IPS DF 6.9 (cell line): ENCODE results near the gene SRSF4.
A peak's percentile ranks its signal among the peaks of the same experiment; 100 is the strongest.
"Not testable (repeated sequence)": the region's sequence is repeated elsewhere in the genome, so short reads cannot be mapped to it uniquely, and the experiment has no call there.

Source experiments
- DNase-seq: peaks from one replicate; pipeline ENCODE4 v3.0.0-alpha.2; 2013; ENCODE audit warnings: low read depth, low spot score
- H3K27ac ChIP-seq: one replicate; pipeline ENCODE4 v1.5.1; 2013; ENCODE audit warnings: low read length, control low read depth
- H3K27me3 ChIP-seq: 2 replicates; pipeline ENCODE4 v1.6.1; 2013; ENCODE audit warnings: mild to moderate bottlenecking, low read length; ENCODE audit not compliant: control insufficient read depth, insufficient read depth
- H3K36me3 ChIP-seq: 2 replicates; pipeline ENCODE4 v1.6.1; 2013; ENCODE audit warnings: low read length; ENCODE audit not compliant: control insufficient read depth, insufficient read depth
- H3K4me1 ChIP-seq: 2 replicates; pipeline ENCODE4 v1.6.1; 2013; ENCODE audit warnings: low read length; ENCODE audit not compliant: control insufficient read depth, insufficient read depth
- H3K4me3 ChIP-seq: 2 replicates; pipeline ENCODE4 v1.5.1; 2013; ENCODE audit warnings: mild to moderate bottlenecking, low read length
- H3K9me3 ChIP-seq: 2 replicates; pipeline ENCODE4 v1.6.1; 2013; ENCODE audit warnings: low read length, inconsistent platforms; ENCODE audit not compliant: control insufficient read depth, insufficient read depth
- WGBS: extraction: QIAGEN DNeasy Blood & Tissue Kit; methylation state at CpG from one replicate; pipeline ENCODE4 v1.1.7; 2013; ENCODE audit warnings: mixed read lengths, missing lambda C conversion rate; ENCODE audit not compliant: insufficient read length, insufficient coverage; 5-methylcytosine and 5-hydroxymethylcytosine counted together

The SRSF4 gene

DNA sequence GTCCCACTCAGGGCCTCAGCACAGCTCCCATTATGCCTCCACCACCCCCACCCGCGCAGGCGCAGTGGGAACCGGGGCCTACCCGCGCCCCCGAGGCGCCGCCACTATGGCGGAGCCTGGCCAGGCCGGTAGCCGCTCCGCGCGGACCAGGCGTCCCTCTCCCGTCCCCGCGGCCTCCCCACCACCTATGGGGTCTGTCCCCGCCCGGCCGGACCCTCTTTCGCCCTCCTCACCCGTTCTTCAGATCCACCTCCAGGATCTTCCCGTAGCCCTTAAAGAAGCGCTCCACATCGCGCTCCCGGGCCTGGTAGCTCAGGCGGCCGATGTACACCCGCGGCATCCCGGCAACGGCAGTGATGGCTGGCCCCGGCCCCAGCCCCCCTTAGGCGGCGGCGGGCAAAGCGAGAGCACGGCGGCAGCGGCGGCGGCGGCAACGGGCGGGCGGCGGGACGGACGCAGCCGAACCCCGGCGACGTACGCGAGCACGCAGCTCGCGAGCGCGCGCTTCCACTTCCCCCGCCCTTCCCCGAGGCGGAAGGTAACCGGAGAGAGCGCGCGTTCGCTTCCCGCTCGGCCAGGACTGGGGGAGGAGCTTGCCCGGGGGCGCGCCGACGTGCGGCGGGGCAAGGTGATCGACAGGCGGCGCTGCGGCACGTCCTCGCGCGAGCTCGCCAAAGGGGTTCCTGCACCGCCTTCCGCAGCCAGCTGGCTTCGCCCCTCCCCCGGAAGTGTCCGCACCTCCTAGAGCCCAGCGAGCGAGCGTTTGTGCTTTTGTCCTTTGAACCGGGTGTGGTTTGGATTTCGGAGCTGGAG is at the start of gene SRSF4:
TSS of gene SRSF4 (minus strand) at position 488 of the 813 bp plus-strand sequence. CDS start at position 340, 148 bp downstream.
- peak; percentile 96 for DNase-seq
- H3K4me1 ChIP-seq, result no peaks in the 10 kb centered on the region; the same call in 1 of the 2 replicates
- H3K36me3 ChIP-seq, result no peaks in the 10 kb centered on the region
- no CpG with 5 or more reads among the region's 100 CpGs for WGBS
- peak within 1 kb of the TSS; percentile 91 for H3K4me3 ChIP-seq
- no peak within 1 kb of the TSS for H3K27ac ChIP-seq
- H3K27me3 ChIP-seq, result no peaks in the 10 kb centered on the region
- no peaks in the 10 kb centered on the region for H3K9me3 ChIP-seq

- peak; percentile 85 for DNase-seq
- H3K9me3 ChIP-seq, result no peaks in the 10 kb centered on the region
- no peaks in the 10 kb centered on the region for H3K27me3 ChIP-seq
- WGBS, result no CpG with 5 or more reads among the region's 52 CpGs
- H3K36me3 ChIP-seq, result no peaks in the 10 kb centered on the region
- H3K4me3 ChIP-seq, result peak within 1 kb of the TSS; percentile 69
- H3K4me1 ChIP-seq, result no peaks in the 10 kb centered on the region
- H3K27ac ChIP-seq, result no peak within 1 kb of the TSS
Observed at GRCh38 chr1:29230553-29231378, 49.1 kb upstream of the SRSF4 start, which contains the start of gene MECR. TSS of gene MECR (minus strand) at chr1:29230934. CDS start at chr1:29230906, 28 bp downstream.

GRCh38 chr1:29230204-29230552 is 48.5 kb upstream of the SRSF4 start:
- no peaks in the 10 kb centered on the region for H3K36me3 ChIP-seq
- H3K27me3 ChIP-seq, result no peaks in the 10 kb centered on the region
- H3K4me1 ChIP-seq, result no peaks in the 10 kb centered on the region
- no CpG with 5 or more reads among the region's 4 CpGs for WGBS
- no peak overlapping the region for H3K27ac ChIP-seq
- H3K4me3 ChIP-seq, result peak overlapping the region; percentile 69; the same call in 1 of the 2 replicates
- no peak for DNase-seq
- H3K9me3 ChIP-seq, result no peaks in the 10 kb centered on the region

DNA sequence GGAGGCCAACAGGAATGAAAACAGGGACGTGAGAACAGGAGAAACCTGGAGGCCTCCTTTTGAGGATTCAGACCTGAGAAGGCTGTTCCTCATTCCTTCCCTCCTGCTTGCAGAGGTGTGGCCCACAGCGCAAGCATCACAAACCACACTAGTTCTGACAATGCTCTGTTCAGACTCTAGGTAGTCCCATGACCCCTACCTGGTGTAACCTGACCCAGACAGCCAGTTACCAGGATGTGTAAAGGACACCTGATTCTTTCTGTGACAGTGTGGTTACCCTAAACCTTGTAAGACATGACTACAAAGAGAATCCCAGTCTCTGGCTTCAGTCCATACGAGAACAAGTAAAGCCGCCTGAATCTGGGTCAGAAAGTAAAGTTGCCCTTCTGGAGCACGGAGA is 45.8 kb upstream of the SRSF4 start:
- no peak for DNase-seq
- Histone ChIP-seq H3K27ac (no peak overlapping the region), H3K9me3 (no peaks in the 10 kb centered on the region), H3K27me3 (no peaks in the 10 kb centered on the region), H3K4me3 (no peak overlapping the region), H3K36me3 (no peaks in the 10 kb centered on the region), H3K4me1 (no peaks in the 10 kb centered on the region)
- WGBS, result no CpG with 5 or more reads among the region's 5 CpGs

- no peak for DNase-seq
- no peaks in the 10 kb centered on the region for H3K9me3 ChIP-seq
- H3K36me3 ChIP-seq, result no peaks in the 10 kb centered on the region
- no peaks in the 10 kb centered on the region for H3K27me3 ChIP-seq
- no peaks in the 10 kb centered on the region for H3K4me1 ChIP-seq
- WGBS, result no CpG with 5 or more reads among the region's 4 CpGs
- no peak overlapping the region for H3K27ac ChIP-seq
- H3K4me3 ChIP-seq, result no peak overlapping the region
Observed at GRCh38 chr1:29225361-29225760, 43.7 kb upstream of the SRSF4 start.

GRCh38 chr1:29224356-29224837 is 42.7 kb upstream of the SRSF4 start:
- no peaks in the 10 kb centered on the region for H3K36me3 ChIP-seq
- H3K4me1 ChIP-seq, result no peaks in the 10 kb centered on the region
- no CpG with 5 or more reads among the region's 5 CpGs for WGBS
- no peak overlapping the region for H3K27ac ChIP-seq
- no peak for DNase-seq
- no peaks in the 10 kb centered on the region for H3K27me3 ChIP-seq
- no peaks in the 10 kb centered on the region for H3K9me3 ChIP-seq
- no peak overlapping the region for H3K4me3 ChIP-seq

DNA sequence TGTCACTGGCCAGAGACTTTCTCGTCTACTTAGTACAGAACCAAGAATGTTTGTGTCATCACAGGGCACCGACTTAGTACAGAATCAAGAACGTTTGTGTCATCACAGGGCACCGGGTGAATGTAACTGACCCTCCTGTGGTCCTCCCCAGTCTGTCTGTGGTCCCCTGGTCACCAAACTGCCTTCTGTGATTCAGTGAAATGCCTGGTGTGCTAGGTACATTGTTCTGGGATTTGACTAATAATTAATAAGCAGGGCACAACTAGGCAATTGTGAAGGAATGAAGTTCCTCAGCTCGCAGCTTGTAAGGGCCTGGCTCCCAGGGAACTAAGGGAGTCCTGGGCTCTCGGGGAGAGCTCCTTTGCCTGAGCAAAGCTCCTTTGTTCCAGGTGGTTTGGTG is 41.8 kb upstream of the SRSF4 start:
- Histone ChIP-seq H3K9me3 (no peaks in the 10 kb centered on the region), H3K4me1 (no peaks in the 10 kb centered on the region), H3K4me3 (no peak overlapping the region), H3K27me3 (no peaks in the 10 kb centered on the region), H3K36me3 (no peaks in the 10 kb centered on the region), H3K27ac (no peak overlapping the region)
- DNase-seq, result no peak
- WGBS, result no CpG with 5 or more reads among the region's 6 CpGs

- no peaks in the 10 kb centered on the region for H3K4me1 ChIP-seq
- no peaks in the 10 kb centered on the region for H3K9me3 ChIP-seq
- no peak for DNase-seq
- H3K27ac ChIP-seq, result no peak overlapping the region
- H3K27me3 ChIP-seq, result no peaks in the 10 kb centered on the region
- no peak overlapping the region for H3K4me3 ChIP-seq
- no CpG with 5 or more reads among the region's 1 CpG for WGBS
- no peaks in the 10 kb centered on the region for H3K36me3 ChIP-seq
Observed at GRCh38 chr1:29222686-29223085, 41.0 kb upstream of the SRSF4 start.

DNA sequence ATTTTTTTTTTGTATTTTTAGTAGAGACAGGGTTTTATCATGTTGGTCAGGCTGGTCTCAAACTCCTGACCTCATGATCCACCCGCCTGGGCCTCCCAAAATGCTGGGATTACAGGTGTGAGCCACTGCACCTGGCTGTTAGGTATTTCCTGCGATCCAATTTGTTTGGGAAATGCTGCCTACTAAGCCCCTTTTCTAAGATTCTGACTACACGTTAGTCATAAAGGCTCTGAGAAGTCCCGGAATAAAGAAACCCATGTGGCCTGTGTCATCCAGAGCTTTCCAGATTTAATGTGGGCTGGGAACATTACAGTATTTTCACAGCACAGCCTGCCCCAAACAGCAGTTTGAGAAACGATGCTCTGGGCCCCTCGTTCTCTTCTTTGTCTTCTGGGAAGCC is 40.6 kb upstream of the SRSF4 start:
- H3K27me3 ChIP-seq, H3K4me3 ChIP-seq, H3K4me1 ChIP-seq, H3K36me3 ChIP-seq, H3K27ac ChIP-seq, DNase-seq, H3K9me3 ChIP-seq: not testable (repeated sequence)
- WGBS, result no CpG with 5 or more reads among the region's 6 CpGs

GRCh38 chr1:29221296-29221695 is 39.6 kb upstream of the SRSF4 start:
- no CpG with 5 or more reads among the region's 3 CpGs for WGBS
- Histone ChIP-seq H3K4me1 (no peaks in the 10 kb centered on the region), H3K27me3 (no peaks in the 10 kb centered on the region), H3K27ac (no peak overlapping the region), H3K36me3 (no peaks in the 10 kb centered on the region), H3K9me3 (no peaks in the 10 kb centered on the region), H3K4me3 (no peak overlapping the region)
- no peak for DNase-seq
